Measurements from ENCODE around the gene TEKT1. TPM values are rescaled to one million over a fixed set of nuclear protein-coding genes. Genes with fewer than 3 reads are reported as not detected.
"Not testable (repeated sequence)": the region's sequence is repeated elsewhere in the genome, so short reads cannot be mapped to it uniquely, and the experiment has no call there.

TEKT1 gene
- total RNA-seq, 1 donor from 2014 or later: not detected

DNA sequence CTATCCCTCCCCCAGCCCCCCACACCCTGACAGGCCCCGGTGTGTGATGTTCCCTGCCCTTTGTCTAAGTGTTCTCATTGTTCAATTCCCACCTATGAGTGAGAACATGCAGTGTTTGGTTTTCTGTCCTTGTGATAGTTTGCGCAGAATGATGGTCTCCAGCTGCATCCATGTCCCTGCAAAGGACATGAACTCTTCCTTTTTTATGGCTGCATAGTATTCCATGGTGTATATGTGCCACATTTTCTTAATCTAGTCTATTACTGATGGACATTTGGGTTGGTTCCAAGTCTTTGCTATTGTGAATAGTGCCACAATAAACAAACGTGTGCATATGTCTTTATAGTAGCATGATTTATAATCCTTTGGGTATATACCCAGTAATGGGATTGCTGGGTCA lies 15.2 kb downstream of the TEKT1 start:
- DNase-seq (ENCODE audit: low read depth): not testable (repeated sequence)

DNA sequence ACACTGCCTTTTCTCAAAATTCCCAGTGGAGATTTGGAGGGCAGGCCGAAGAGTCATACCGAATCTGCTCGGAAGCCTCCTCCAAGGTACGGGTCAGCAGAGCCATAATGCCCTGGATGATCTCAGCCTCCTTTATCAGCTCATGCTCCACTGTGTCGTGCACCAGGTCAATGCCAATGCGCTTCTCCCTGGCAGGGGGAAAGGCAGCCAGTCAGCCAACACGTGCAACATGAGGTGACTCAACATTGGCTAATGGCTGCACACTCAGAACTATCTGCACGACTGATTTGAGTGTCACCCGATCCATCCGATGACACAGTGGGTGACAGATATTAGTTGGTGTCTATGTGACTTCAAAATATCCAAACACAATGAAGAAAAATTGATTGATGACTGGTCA lies 15.8 kb downstream of the TEKT1 start:
- no peak for DNase-seq (ENCODE audit: low read depth)

DNA sequence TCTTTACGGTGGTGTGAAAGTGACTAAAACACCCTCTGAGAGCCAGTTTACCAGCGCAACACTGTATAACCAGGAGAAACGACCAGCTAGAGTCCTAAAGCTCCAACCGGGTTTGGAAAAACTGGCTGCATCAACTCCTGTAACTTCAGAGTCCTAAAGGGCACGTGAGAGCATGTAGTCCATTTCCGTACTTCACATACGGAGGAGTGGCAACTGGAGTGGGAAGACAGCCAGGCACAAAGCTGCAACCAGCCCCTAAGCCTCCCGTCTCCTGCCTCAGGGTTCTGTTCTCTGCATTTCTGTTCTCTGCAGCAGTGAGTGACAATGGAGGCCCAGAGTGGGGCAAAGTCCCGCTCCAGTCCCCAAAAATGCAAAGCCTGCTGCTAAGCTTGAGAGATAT lies 19.2 kb downstream of the TEKT1 start:
- no peak for DNase-seq (ENCODE audit: low read depth)

DNA sequence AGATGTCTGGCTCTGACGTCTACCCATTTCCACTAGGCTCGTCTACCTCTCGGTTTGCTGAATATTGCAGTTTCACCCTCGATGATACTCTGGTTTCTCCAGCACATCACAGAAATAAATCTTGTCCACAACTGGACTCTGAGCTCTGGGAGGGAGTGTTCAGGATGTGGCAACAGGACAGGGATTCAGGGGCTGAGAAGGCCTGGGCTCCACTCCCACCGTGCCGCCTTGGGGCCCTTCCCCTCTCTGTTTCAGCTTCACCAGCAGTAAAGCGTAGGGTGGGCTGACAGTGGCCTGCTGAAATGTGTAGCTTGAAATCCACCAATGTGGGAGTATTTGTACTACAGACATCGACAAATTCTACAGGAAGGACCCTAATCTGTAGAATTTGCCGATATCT lies 20.0 kb downstream of the TEKT1 start:
- DNase-seq (ENCODE audit: low read depth): no peak

DNA sequence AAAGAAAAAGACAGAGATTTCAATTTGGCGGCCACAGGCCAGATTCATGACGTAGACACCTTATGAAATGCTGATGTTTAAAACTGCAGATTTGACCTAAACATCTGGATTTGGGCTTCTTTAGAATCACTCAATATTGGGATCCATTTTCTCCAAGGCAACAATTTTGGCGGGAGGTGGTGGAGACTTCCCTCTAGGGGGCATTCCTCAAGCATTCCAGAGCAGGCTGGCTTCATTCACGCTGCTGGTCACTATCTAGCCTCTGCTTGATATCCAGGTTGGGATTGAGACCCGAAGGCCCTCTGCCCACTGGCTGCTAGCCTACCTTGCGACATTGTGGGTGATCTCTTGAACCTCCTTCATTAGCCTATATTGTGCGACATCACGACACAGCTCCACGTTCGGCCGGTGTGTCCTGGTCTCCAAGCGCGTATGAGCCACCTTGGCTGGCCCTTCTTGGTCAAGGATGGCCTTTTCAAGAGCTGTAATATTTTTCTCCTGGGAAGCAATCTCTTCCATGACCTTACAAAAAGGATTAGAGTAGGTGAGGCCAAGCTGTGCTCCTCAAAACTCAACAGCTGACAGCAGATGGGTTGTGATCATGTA lies 31.0 kb downstream of the TEKT1 start:
- DNase-seq (ENCODE audit: low read depth): no peak

DNA sequence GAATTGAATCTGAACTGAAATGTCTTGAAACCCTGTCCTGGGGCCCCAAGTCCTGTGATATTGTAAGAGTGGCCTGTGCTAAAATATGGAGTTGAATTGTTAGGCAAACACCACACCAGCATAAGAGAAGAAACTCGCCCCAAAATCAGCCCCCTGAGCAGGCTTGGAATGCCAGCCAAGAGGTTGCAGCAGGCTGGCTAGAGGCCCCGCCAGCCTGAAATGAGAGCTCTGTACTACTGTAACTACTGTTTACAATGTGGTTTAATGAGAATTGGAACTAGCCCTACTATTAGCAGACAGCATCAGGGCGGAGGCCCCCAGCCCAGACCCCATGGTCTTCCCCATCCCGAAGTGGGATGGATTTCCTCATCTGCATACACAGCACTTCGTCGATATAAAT lies 31.8 kb downstream of the TEKT1 start:
- no peak for DNase-seq (ENCODE audit: low read depth)

DNA sequence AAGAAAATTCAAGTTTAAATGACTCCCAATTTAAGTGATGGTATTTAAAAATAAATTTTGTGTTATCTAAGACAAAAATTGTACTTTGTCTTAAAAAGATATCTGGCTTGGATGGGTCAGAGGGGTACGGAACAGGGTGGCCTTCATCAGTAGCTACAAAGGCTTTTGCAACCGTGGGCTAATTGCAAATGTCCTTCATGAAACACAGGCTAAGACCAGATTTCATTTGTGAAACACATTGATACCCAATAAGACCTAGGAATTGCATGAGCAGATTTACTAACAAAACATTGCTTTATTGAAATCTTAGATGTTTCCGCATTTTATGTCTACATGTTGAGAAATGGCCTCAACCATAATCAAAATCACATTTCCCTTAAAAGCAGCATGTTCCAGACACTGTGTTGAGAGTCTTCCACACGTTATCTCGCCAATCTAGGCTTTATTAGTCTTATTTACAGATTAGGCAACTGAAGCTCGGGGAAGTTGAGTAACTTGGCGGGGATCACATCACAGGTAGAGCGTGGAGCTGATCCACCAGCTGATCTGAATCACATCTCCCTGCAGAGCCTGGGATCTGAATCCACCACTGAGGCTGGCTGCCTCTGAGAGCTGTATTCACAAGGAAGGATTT lies 33.7 kb downstream of the TEKT1 start:
- DNase-seq (ENCODE audit: low read depth): no peak

DNA sequence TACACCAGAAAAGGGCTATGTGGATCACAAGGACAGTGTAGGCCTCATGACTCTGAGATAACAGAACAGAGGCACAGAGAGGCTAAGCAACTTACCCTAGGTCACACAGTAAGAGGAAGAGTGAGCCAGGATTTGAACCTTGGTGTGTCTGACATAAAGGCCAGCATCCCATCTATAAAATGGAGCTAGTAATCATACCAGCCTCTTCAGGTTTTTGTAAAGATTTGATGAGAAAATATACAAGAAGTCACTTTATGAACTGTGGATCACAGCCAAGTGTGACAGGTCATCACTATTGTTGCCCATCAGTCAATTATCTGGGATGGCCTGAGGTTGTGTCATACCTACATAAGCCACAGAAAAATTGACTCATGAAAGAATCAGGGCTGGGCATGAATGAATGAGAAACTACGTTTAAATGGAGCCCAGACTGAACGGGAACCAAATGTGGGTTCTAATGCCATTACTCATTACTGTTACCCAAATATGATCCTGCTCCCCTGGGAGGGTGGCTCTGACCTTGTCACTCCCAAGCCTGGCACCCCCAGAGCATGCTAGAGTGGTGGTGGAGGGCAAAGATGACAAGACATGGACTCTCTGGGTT lies 34.5 kb downstream of the TEKT1 start:
- DNase-seq (ENCODE audit: low read depth): peak; percentile 20

DNA sequence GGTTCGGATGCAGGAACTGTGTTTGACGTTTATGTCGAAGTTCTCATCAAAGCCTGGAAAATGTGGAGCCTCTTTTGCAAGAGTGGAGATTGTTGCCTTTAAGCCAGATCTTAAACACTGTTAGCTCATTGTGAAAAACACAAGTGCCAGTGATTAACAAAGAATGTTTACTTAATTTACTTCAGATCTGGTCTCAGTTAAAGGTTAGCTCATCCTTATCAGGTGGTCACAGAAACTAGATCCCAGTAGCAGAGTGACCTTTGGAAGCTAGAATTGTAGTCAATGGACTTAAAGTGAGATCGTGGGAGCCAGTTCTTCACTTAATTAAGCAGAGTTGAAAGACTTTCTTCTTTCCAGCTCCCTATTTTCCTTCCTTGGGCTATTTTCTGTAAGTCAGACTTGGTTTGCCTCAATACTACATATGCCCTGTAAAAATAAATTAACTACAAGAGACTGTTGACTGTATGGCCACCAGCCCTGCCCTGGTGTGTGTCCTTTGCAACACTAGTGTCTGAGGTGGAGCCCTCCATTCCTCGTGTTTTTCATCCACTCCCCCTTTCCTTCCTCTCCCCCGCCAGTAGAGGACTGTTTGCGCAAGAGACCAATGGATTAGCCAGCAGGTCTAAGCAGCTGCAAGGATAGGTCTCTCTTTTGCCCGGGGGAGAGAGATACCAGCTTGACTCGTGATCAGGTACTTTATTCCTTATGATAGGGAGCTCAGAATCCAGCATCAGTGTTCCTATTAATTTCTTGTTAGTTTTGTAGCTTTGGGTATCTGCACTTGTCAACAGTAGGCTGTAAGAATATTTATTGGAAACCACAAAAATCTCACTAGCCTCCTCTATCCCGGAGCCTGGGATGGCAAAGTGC lies 35.3 kb downstream of the TEKT1 start:
- DNase-seq (ENCODE audit: low read depth): no peak

DNA sequence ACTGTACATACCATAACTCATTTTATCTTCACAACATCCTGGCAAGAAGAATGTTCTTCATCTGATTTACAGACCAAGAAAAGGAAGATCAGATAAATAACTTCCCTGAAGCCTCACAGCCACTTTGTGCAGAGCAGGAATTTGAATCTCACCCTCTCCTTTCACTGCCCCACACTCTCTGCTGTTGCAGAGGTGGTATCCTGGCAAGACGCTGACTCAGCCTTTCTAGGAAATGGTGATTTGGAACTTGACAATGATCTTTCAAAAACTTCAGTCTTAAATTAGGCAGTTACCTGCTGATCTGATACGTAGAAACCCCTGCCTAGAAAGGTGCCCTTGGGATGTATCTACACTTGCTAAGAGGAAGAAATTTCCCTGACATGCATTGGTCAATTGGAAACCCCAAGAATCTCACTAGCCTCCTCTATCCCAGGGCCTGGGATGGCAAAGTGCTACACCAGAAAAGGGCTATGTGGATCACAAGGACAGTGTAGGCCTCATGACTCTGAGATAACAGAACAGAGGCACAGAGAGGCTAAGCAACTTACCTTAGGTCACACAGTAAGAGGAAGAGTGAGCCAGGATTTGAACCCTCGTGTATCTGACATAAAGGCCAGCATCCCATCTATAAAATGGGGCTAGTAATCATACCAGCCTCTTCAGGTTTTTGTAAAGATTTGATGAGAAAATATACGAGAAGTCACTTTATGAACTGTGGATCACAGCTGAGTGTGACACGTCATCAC lies 37.6 kb downstream of the TEKT1 start:
- DNase-seq (ENCODE audit: low read depth): no peak

DNA sequence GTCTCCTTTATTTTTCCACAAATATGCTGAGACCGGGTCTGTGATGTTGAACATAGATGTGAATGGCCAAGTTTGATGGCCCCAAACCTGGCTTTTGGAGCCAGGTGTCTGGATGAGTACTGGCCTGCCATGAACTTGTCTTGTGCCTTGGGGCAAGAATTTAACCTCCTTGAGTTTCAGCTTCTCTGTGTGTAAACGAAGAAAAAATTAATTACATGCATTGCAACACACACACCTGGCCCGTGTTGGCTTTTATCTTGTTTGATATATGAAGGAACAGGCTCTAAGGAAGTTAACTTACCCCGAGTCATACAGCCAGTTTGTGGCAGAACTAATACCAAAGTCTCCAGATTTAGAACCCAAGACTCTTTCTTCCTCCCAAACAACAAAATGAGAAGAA lies 42.4 kb downstream of the TEKT1 start:
- no peak for DNase-seq (ENCODE audit: low read depth)

DNA sequence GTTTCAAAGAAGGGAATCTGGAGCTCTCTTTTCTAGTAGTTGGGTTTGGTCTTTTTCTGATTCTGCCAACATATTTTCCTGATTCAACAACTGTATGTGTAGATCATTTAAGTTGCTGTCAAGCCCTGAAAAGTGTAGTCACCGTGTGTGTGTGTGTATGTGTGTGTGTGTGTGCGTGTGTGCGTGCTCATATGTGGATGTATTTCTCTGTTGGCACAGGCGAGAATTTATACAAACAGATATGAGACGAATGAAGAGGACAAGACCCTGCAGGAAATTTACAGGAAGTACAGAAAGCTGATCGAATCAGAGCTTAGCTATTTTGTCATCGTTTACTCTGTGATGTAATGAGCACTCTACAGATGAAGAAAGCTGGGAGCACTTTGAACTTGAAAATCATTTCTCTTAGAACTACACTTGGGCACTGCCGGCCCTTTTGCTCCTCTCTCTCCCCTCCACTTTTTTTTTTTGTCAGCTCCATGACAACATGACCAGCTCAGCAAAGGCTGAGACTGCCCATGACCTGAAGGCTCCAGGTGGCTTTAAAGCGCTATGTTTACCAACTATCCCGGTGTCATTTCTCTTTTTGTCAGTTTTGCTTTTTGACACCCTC lies 44.3 kb downstream of the TEKT1 start:
- DNase-seq (ENCODE audit: low read depth): no peak

DNA sequence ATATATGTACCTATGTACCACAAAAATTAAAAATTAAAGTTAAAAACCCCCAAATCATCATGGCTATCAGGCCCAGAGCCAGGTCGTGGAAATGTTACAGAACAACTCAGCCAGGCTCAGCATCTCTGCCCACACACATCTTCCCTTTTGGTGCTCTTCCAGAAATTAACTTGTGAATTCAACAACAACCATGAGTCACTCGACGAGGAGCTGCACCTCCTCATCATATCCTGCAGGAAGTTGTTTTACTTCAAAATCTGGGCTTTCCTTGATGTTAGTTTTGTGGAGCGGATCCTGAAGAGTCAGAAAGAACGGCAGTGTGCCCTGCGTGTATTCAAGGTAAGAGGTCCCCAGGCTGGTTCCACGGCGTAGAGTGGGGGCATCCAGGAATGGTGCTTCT lies 44.9 kb downstream of the TEKT1 start:
- peak; percentile 28 for DNase-seq (ENCODE audit: low read depth)

DNA sequence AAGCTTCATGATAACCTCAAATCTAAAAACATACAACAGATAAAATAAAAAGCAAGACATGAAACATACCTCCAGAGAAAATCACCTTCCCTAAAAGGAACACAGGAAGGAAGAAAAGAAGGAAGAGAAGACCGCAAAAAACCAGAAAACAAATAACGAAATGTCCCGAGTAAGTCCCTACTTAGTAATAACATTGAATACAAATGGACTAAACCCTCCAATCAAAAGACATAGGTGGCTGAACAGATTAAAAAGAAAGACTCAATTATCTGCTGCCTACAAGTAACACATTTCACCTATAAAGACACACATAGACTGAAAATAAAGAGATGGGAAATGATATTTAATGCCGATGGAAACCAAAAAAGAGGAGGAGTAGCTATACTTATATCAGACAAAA lies 49.3 kb downstream of the TEKT1 start:
- no peak for DNase-seq (ENCODE audit: low read depth)

DNA sequence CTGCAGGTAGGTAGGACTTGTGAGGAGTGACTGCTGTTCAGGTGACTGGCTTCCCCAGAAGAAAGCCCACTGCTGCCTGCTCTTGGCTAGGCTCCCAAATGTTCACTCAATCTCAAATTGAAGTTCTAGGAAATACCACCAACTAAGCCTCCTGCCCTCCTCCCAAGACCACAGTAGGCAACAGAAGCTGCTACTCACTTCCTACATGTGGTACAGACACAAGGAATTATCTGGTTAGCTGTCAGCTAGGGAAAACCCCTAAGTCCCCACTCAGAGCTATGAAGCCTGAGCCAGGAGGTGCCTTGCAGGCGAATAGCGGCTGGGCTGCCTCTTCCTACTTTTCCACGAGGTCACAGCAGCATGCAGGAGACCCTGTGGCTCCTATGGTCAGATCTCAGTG lies 50.6 kb downstream of the TEKT1 start:
- no peak for DNase-seq (ENCODE audit: low read depth)

DNA sequence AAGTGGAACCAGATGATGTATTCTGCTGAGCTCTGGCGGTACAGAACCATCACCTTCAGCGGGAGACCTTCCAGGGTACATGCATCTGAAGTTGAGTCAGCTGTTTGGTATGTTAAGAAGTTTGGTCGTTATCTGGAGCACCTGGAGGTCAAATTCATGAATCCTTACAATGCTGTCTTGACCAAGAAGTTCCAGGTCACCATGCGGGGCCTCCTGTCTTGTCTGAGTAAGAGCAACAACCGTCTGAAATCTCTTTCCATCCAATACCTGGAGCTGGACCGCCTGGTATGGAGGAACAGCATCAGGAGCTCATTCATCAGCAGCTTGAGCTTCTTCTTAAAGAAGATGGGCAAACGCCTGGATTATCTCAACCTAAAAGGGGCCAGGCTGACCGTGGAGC lies 51.5 kb downstream of the TEKT1 start:
- no peak for DNase-seq (ENCODE audit: low read depth)

DNA sequence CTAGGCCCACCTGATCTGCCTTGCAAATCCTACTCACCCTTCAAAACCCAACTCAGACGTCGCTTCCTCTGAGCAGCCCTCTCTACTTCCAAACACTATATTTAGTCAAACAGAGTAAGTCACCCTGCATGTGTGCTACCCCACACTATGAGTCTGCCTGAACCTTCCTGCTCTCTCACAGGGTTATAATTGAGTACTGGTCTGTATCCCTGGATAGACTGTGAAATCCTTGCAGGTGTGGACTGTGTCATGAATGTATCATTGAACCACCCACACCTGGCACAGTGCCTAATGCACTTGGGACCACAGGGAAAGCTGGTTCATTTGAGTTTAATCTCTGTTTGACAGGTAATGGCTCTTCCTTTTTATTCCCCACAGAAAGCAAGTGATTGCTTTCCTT lies 52.1 kb downstream of the TEKT1 start:
- no peak for DNase-seq (ENCODE audit: low read depth)

DNA sequence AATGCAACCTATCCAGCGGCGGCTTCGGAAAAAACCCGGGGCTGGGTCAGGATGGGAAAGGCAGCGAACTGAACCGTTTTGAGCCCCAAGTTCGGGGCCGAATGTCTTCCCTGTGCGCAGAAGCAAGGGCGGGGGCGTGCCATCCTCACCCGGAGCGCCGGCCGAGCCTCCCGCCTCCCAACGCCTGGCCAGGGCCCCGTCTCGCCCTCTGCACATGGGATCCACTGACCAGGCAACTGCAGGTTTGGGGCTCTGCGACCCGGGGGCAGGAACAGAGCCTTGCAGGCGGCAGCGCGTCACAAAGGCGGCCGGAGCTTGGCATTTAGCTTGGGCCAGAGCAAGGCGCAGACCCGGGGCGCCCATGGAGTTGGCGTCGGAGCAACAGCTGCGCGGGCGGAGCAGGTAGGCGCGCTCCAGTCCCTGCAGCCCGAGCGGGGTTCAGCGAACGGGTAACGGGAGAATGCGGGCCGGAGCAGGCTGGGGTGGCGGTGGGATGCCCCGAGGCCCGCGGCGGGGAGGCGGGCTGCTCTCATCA lies 55.6 kb downstream of the TEKT1 start, which contains the start of gene FBXO39:
Gene FBXO39, plus strand, starts transcription at position 345 of the 535 bp plus-strand sequence. CDS start 3,654 bp downstream, outside the sequence.
- DNase-seq (ENCODE audit: low read depth): peak; percentile 9

DNA sequence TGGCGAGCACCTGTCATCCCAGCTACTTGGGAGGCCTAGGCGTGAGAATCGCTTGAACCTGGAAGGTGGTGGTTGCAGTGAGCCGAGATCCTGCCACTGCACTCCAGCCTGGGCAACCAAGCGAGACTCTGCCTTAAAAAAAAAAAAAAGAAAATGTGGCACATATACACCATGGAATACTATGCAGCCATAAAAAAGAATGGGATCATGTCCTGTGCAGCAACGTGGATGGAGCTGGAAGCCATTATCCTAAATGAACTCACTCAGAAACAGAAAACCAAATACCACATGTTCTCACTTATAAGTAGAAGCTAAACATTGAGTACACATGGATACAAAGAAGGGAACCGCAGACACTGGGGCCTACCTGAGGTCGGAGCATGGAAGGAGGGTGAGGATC lies 56.6 kb downstream of the TEKT1 start:
- DNase-seq (ENCODE audit: low read depth): not testable (repeated sequence)

DNA sequence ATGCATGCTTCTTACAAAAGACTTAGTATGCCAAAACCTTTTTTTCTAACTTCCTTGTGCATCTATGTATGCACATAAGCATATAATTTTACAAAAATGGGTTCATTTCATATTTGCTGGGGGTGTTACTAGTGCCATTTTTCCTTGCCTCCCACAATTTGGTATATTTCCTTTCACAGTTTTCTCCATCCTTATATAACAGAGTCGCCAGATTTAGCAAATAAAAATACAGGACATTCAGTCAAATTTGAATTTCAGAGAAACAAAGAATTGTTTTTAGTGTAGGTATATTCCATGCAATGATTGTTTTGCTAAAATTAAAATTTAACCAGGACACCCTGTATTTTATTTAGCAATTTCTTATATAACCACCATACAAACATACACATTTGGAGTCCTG lies 59.5 kb downstream of the TEKT1 start:
- DNase-seq (ENCODE audit: low read depth): no peak

Data from myocyte (in vitro differentiated cells).